Nephron (organoid): ENCODE data around the gene TBPL1.

ENCODE experiments used
- H3K27ac Mint-ChIP-seq, 3 experiments: 2 replicates each; pipeline ENCODE4 v1.8.0; 2020; ENCODE audit warnings: mixed read lengths in 3 of 3, mild to moderate bottlenecking in 2 of 3, moderate library complexity in 1 of 3
- H3K27me3 Mint-ChIP-seq: 2 replicates; pipeline ENCODE4 v1.8.0; 2021; ENCODE audit warnings: low read depth, mild to moderate bottlenecking, moderate library complexity, mixed read lengths
- H3K36me3 Mint-ChIP-seq: 2 replicates; pipeline ENCODE4 v1.8.0; 2020; ENCODE audit warnings: low read depth, mixed read lengths
- H3K4me1 Mint-ChIP-seq: 2 replicates; pipeline ENCODE4 v1.8.0; 2020; ENCODE audit warnings: mixed read lengths
- H3K4me3 Mint-ChIP-seq, 3 experiments: 2 replicates each; pipeline ENCODE4 v1.8.0; 2020; ENCODE audit warnings: mild to moderate bottlenecking in 3 of 3, mixed read lengths in 3 of 3, moderate library complexity in 2 of 3
- H3K9me3 Mint-ChIP-seq: 2 replicates; pipeline ENCODE4 v1.8.0; 2020; ENCODE audit warnings: mixed read lengths
- TF ChIP-seq, protein P1 (sequence below), 3 experiments: fragments of 200-600 bp; sonication (generic); IDR thresholded peaks; one replicate each; pipeline ENCODE4 v1.5.0; 2021; ENCODE audit warnings: antibody characterized with exemption in 3 of 3; ENCODE audit not compliant: unreplicated experiment in 3 of 3

TBPL1 gene

DNA sequence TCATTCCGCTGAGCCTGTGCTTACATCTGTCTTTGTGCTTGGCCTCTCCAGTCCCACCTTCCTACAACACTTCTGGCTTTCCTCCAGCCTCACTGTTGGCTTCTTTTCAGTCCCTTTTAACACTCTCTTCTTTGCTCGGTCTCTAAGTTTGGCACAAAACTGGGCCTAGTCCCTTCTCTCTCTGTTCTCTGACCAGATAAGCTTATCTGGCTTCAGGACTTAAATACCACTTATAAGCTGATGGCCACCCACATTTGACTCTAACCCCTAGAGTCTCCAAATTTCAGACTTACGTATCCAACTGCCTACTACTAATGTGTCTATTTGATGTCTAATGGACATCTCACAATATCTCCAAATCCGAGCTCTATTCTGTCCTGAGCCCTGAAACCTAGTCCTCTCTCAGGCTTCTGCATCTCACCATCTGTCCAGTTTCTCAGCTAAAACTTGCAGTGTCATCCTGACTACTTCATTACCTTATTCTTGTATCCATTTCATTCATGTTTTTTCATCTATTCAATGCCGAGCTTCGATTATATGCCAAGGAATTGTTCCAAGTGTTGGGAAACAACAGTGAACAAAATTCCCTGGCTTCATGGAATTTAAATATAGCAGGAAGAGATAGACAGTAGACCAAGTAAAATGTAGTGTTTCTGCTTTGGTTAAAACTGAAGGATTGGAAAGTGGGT is 40.1 kb downstream of the TBPL1 start:
- TF ChIP-seq, protein P1, sequence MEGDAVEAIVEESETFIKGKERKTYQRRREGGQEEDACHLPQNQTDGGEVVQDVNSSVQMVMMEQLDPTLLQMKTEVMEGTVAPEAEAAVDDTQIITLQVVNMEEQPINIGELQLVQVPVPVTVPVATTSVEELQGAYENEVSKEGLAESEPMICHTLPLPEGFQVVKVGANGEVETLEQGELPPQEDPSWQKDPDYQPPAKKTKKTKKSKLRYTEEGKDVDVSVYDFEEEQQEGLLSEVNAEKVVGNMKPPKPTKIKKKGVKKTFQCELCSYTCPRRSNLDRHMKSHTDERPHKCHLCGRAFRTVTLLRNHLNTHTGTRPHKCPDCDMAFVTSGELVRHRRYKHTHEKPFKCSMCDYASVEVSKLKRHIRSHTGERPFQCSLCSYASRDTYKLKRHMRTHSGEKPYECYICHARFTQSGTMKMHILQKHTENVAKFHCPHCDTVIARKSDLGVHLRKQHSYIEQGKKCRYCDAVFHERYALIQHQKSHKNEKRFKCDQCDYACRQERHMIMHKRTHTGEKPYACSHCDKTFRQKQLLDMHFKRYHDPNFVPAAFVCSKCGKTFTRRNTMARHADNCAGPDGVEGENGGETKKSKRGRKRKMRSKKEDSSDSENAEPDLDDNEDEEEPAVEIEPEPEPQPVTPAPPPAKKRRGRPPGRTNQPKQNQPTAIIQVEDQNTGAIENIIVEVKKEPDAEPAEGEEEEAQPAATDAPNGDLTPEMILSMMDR (IDR thresholded peaks at IDR 0.05; ENCODE audit: unreplicated experiment in 3 of 3), result no peak
- H3K4me3 Mint-ChIP-seq, result no peak overlapping the region
- H3K27ac Mint-ChIP-seq, result no peak overlapping the region
- no peaks in the 10 kb centered on the region for H3K27me3 Mint-ChIP-seq
- peaks cover 15% of the 10 kb centered on the region for H3K36me3 Mint-ChIP-seq
- H3K4me1 Mint-ChIP-seq, result no peaks in the 10 kb centered on the region
- no peaks in the 10 kb centered on the region for H3K9me3 Mint-ChIP-seq

GRCh38 chr6:133995296-133995695 is 42.3 kb downstream of the TBPL1 start:
- no peaks in the 10 kb centered on the region for H3K36me3 Mint-ChIP-seq
- H3K27me3 Mint-ChIP-seq, result no peaks in the 10 kb centered on the region
- no peak overlapping the region for H3K4me3 Mint-ChIP-seq
- H3K4me1 Mint-ChIP-seq, result no peaks in the 10 kb centered on the region
- TF ChIP-seq, protein P1 (IDR thresholded peaks at IDR 0.05; ENCODE audit: unreplicated experiment in 3 of 3), result no peak
- H3K27ac Mint-ChIP-seq, result no peak overlapping the region
- no peaks in the 10 kb centered on the region for H3K9me3 Mint-ChIP-seq

GRCh38 chr6:133995758-133996157 is 42.7 kb downstream of the TBPL1 start:
- TF ChIP-seq, protein P1 (IDR thresholded peaks at IDR 0.05; ENCODE audit: unreplicated experiment in 3 of 3), result no peak
- Mint-ChIP-seq H3K4me3 (no peak overlapping the region), H3K4me1 (no peaks in the 10 kb centered on the region), H3K27me3 (no peaks in the 10 kb centered on the region), H3K27ac (no peak overlapping the region), H3K9me3 (no peaks in the 10 kb centered on the region), H3K36me3 (no peaks in the 10 kb centered on the region)

DNA sequence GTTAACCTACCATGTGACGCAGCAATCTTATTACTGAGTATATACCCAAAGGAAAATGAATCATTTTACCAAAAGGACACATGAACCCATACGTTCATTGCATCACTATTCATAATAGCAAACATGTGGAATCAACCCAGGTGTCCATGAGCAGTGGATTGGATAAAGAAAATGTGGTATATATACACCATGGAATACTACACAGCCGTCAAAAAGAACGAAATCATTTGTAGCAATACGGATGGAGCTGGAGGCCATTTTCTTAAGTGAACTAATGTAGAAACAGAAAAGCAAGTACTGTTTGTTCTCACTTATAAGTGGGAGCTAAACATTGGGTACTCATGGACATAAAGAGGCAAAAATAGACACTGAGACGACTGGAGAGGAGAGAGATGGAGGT is 44.2 kb downstream of the TBPL1 start:
- no peak overlapping the region for H3K27ac Mint-ChIP-seq
- H3K36me3 Mint-ChIP-seq, result no peaks in the 10 kb centered on the region
- no peak overlapping the region for H3K4me3 Mint-ChIP-seq
- H3K9me3 Mint-ChIP-seq, result no peaks in the 10 kb centered on the region
- no peaks in the 10 kb centered on the region for H3K4me1 Mint-ChIP-seq
- TF ChIP-seq, protein P1 (IDR thresholded peaks at IDR 0.05; ENCODE audit: unreplicated experiment in 3 of 3), result no peak
- H3K27me3 Mint-ChIP-seq, result no peaks in the 10 kb centered on the region

- H3K27ac Mint-ChIP-seq, result no peak overlapping the region
- peaks cover 4% of the 10 kb centered on the region for H3K27me3 Mint-ChIP-seq
- peaks cover 19% of the 10 kb centered on the region for H3K4me1 Mint-ChIP-seq
- H3K36me3 Mint-ChIP-seq, result no peaks in the 10 kb centered on the region
- TF ChIP-seq, protein P1 (IDR thresholded peaks at IDR 0.05; ENCODE audit: unreplicated experiment in 3 of 3), result no peak
- no peaks in the 10 kb centered on the region for H3K9me3 Mint-ChIP-seq
- H3K4me3 Mint-ChIP-seq, result no peak overlapping the region
Observed at GRCh38 chr6:133999305-133999704, 46.3 kb downstream of the TBPL1 start.

DNA sequence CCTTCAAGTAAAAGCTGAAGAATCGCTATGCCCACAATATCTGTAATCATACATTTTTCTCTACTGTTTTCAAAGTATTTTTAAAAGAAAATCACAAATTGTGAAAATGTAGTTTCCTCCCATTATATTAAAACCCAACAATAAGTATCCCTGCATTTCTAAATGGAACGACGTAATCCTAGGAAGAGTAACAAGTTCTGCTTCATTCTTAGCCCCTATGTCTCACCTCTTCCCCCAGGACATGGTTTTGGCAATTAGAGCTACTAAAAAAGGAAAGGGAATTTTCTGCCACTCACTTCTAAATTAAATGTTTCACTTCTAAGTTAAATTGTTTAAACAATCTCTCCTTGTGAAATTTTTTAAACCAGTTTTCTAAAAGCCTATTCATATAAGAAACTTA is 47.4 kb downstream of the TBPL1 start:
- Mint-ChIP-seq H3K27me3 (peaks cover 4% of the 10 kb centered on the region), H3K4me3 (no peak overlapping the region), H3K36me3 (no peaks in the 10 kb centered on the region), H3K4me1 (peaks cover 19% of the 10 kb centered on the region), H3K9me3 (no peaks in the 10 kb centered on the region), H3K27ac (no peak overlapping the region)
- TF ChIP-seq, protein P1 (IDR thresholded peaks at IDR 0.05; ENCODE audit: unreplicated experiment in 3 of 3), result no peak
